ENCODE measurements around the gene PSMA5.
"Not testable (repeated sequence)": the region's sequence is repeated elsewhere in the genome, so short reads cannot be mapped to it uniquely, and the experiment has no call there.

PSMA5 gene

GRCh38 chr1:109426281-109427170 lies at the start of gene PSMA5:
Gene PSMA5 (minus strand): TSS chr1:109426448. CDS start chr1:109426330, 118 bp downstream.
- in situ Hi-C loops (cut with MboI; ENCODE audit: low sequenced_read_pairs), result no loop called here

GRCh38 chr1:109475261-109475660 lies 49.0 kb upstream of the PSMA5 start:
- in situ Hi-C loops (cut with MboI; ENCODE audit: low sequenced_read_pairs), result no loop called here

- in situ Hi-C loops (cut with MboI; ENCODE audit: low sequenced_read_pairs), result no loop called here
Observed at GRCh38 chr1:109474697-109475096, 48.4 kb upstream of the PSMA5 start.

GRCh38 chr1:109473284-109474057 lies 47.2 kb upstream of the PSMA5 start:
- in situ Hi-C loops (cut with MboI; ENCODE audit: low sequenced_read_pairs), result not testable (repeated sequence)

- in situ Hi-C loops (cut with MboI; ENCODE audit: low sequenced_read_pairs), result no loop called here
Observed at GRCh38 chr1:109472779-109473178, 46.5 kb upstream of the PSMA5 start.

GRCh38 chr1:109470245-109470644 lies 44.0 kb upstream of the PSMA5 start:
- in situ Hi-C loops (cut with MboI; ENCODE audit: low sequenced_read_pairs), result no loop called here

GRCh38 chr1:109468903-109469302 lies 42.7 kb upstream of the PSMA5 start:
- in situ Hi-C loops (cut with MboI; ENCODE audit: low sequenced_read_pairs), result no loop called here

- in situ Hi-C loops (cut with MboI; ENCODE audit: low sequenced_read_pairs), result no loop called here
Observed at GRCh38 chr1:109468061-109468460, 41.8 kb upstream of the PSMA5 start.

- in situ Hi-C loops (cut with MboI; ENCODE audit: low sequenced_read_pairs), result no loop called here
Observed at GRCh38 chr1:109467301-109467777, 41.1 kb upstream of the PSMA5 start.

GRCh38 chr1:109466452-109467300 lies 40.4 kb upstream of the PSMA5 start, which contains the start of gene SYPL2:
Gene SYPL2 (plus strand): TSS chr1:109466546. CDS start chr1:109466844, 298 bp downstream.
- in situ Hi-C loops (cut with MboI; ENCODE audit: low sequenced_read_pairs), result no loop called here

- in situ Hi-C loops (cut with MboI; ENCODE audit: low sequenced_read_pairs), result no loop called here
Observed at GRCh38 chr1:109466125-109466451, 39.8 kb upstream of the PSMA5 start.

- in situ Hi-C loops (cut with MboI; ENCODE audit: low sequenced_read_pairs), result no loop called here
Observed at GRCh38 chr1:109457819-109458218, 31.6 kb upstream of the PSMA5 start.

GRCh38 chr1:109454497-109455133 lies 28.4 kb upstream of the PSMA5 start:
- in situ Hi-C loops (cut with MboI; ENCODE audit: low sequenced_read_pairs), result no loop called here

GRCh38 chr1:109447524-109447923 lies 21.3 kb upstream of the PSMA5 start:
- in situ Hi-C loops (cut with MboI; ENCODE audit: low sequenced_read_pairs), result no loop called here

GRCh38 chr1:109445949-109446695 lies 19.9 kb upstream of the PSMA5 start:
- in situ Hi-C loops (cut with MboI; ENCODE audit: low sequenced_read_pairs), result not testable (repeated sequence)

- in situ Hi-C loops (cut with MboI; ENCODE audit: low sequenced_read_pairs), result no loop called here
Observed at GRCh38 chr1:109444346-109444745, 18.1 kb upstream of the PSMA5 start.

- in situ Hi-C loops (cut with MboI; ENCODE audit: low sequenced_read_pairs), result no loop called here
Observed at GRCh38 chr1:109443476-109443875, 17.2 kb upstream of the PSMA5 start.

GRCh38 chr1:109441069-109441468 lies 14.8 kb upstream of the PSMA5 start:
- in situ Hi-C loops (cut with MboI; ENCODE audit: low sequenced_read_pairs), result no loop called here

GRCh38 chr1:109438798-109439297 lies 12.6 kb upstream of the PSMA5 start:
- in situ Hi-C loops (cut with MboI; ENCODE audit: low sequenced_read_pairs), result no loop called here
